Lower lobe of right lung (tissue), 2 donors: ENCODE data around the gene CD101. TPM values are rescaled to one million over a fixed set of nuclear protein-coding genes. Genes with fewer than 3 reads are reported as not detected.

Experiments
- ATAC-seq, 2 donors: fragments of 200-7000 bp; cut with Tn5 transposase; one replicate each; pipeline ENCODE4 v1.9.1; 2020 to 2022; ENCODE audit warnings: mild to moderate bottlenecking in 2 of 2, moderate library complexity in 2 of 2
- DNase-seq: peaks from one replicate; pipeline ENCODE4 v3.0.0-alpha.2; 2020
- H3K27ac ChIP-seq: fragments of 200-600 bp; one replicate; pipeline ENCODE4 v1.8.0; 2022
- H3K27me3 ChIP-seq: fragments of 200-600 bp; one replicate; pipeline ENCODE4 v1.8.0; 2022; ENCODE audit warnings: low read depth
- H3K36me3 ChIP-seq: fragments of 200-600 bp; one replicate; pipeline ENCODE4 v1.8.0; 2022; ENCODE audit warnings: mild to moderate bottlenecking
- H3K4me1 ChIP-seq: fragments of 200-600 bp; one replicate; pipeline ENCODE4 v1.8.0; 2022
- H3K4me3 ChIP-seq: fragments of 200-600 bp; one replicate; pipeline ENCODE4 v1.8.0; 2022; ENCODE audit warnings: mild to moderate bottlenecking
- H3K9me3 ChIP-seq: fragments of 200-600 bp; one replicate; pipeline ENCODE4 v1.8.0; 2022
- CTCF ChIP-seq: fragments of 200-600 bp; IDR thresholded peaks from one replicate; pipeline ENCODE4 v1.8.0; 2022; ENCODE audit warnings: antibody characterized with exemption, mild to moderate bottlenecking
- intact Hi-C: fragments of 100-400 bp; cut with DNase I; formaldehyde crosslinking; loops from one replicate; pipeline ENCODE4 v1.11.0; 2022
- total RNA-seq: library from RNA; stranded (reverse); fragmentation: NEBNext Ultra II Directional; extraction: Animal tissue kit (Norgen Biotek cat#: 25700); gene quantifications from one replicate; pipeline ENCODE4 v1.2.1, GENCODE V29; 2021
- donor health status: DM: no; HTN: yes; CAD: no; lungs with severe emphysema.

Gene CD101
- total RNA-seq, 1 donor from 2014 or later = 105 TPM

GRCh38 chr1:117077267-117077666, 75.7 kb downstream of the CD101 start:
- no peak overlapping the region for H3K27ac ChIP-seq
- H3K9me3 ChIP-seq = no peaks in the 10 kb centered on the region
- no peak for TF ChIP-seq CTCF
- no peaks in the 10 kb centered on the region for H3K4me1 ChIP-seq
- DNase-seq = no peak
- no peaks in the 10 kb centered on the region for H3K27me3 ChIP-seq
- peaks cover 72% of the 10 kb centered on the region for H3K36me3 ChIP-seq
- intact Hi-C loops = no loop called here
- ATAC-seq = no peak
- H3K4me3 ChIP-seq = no peak overlapping the region

- Histone ChIP-seq H3K27ac (no peak overlapping the region), H3K9me3 (no peaks in the 10 kb centered on the region), H3K4me3 (no peak overlapping the region), H3K4me1 (no peaks in the 10 kb centered on the region), H3K36me3 (peaks cover 75% of the 10 kb centered on the region), H3K27me3 (no peaks in the 10 kb centered on the region)
- intact Hi-C loops = no loop called here
- DNase-seq = no peak
- ATAC-seq = no peak
- TF ChIP-seq CTCF = no peak
Measured at GRCh38 chr1:117079737-117080136, 78.2 kb downstream of the CD101 start.

GRCh38 chr1:117084231-117084630, 82.7 kb downstream of the CD101 start:
- intact Hi-C loops = no loop called here
- no peaks in the 10 kb centered on the region for H3K27me3 ChIP-seq
- TF ChIP-seq CTCF = no peak
- ATAC-seq = peak in 1 of 2 donors; percentile 57
- H3K9me3 ChIP-seq = no peaks in the 10 kb centered on the region
- H3K4me3 ChIP-seq = no peak overlapping the region
- no peak for DNase-seq
- H3K27ac ChIP-seq = no peak overlapping the region
- H3K4me1 ChIP-seq = no peaks in the 10 kb centered on the region
- H3K36me3 ChIP-seq = peaks cover 38% of the 10 kb centered on the region

Other genes with a start within 250 kb of the CD101 start
- gene CD2, start 247.3 kb upstream of the CD101 start, total RNA-seq = 9.8 TPM
- 31.1 TPM for gene PTGFRN, start 91.8 kb upstream of the CD101 start, total RNA-seq
- gene TTF2, start 58.6 kb downstream of the CD101 start, total RNA-seq = 18.0 TPM
- 2.1 TPM for gene TRIM45, start 120.0 kb downstream of the CD101 start, total RNA-seq
- gene VTCN1, start 209.2 kb downstream of the CD101 start, total RNA-seq = 0.77 TPM